Measurements from ENCODE around the gene TRAPPC12.
A peak's percentile ranks its signal among the peaks of the same experiment; 100 is the strongest.
"Not testable (repeated sequence)": the region's sequence is repeated elsewhere in the genome, so short reads cannot be mapped to it uniquely, and the experiment has no call there.

The TRAPPC12 gene

DNA sequence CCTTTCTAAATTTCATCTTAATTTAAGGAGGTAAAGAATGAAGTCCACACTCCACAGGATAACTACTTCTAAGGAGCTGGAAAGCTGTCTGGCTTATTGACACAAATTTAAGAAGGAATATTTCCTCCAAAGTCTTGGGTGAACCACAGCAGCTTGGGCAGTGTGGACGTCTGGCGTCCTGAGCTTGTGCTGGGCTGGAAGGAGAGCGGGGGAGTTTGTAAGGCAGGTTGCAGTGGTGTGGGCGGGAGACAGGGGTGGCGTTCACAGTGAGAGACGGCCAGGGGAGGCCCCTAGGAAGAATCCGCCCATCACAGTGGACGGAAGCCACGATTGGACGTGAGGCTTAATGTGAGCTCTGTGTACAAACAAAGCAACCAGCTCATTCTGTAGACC lies 114.1 kb downstream of the TRAPPC12 start:
- H3K4me3 Mint-ChIP-seq: no peak overlapping the region
- peaks cover 3% of the 10 kb centered on the region for H3K4me1 Mint-ChIP-seq
- no peaks in the 10 kb centered on the region for H3K9me3 Mint-ChIP-seq
- no peak overlapping the region for H3K27ac Mint-ChIP-seq
- H3K36me3 Mint-ChIP-seq: peaks cover 12% of the 10 kb centered on the region
- H3K27me3 Mint-ChIP-seq: no peaks in the 10 kb centered on the region

DNA sequence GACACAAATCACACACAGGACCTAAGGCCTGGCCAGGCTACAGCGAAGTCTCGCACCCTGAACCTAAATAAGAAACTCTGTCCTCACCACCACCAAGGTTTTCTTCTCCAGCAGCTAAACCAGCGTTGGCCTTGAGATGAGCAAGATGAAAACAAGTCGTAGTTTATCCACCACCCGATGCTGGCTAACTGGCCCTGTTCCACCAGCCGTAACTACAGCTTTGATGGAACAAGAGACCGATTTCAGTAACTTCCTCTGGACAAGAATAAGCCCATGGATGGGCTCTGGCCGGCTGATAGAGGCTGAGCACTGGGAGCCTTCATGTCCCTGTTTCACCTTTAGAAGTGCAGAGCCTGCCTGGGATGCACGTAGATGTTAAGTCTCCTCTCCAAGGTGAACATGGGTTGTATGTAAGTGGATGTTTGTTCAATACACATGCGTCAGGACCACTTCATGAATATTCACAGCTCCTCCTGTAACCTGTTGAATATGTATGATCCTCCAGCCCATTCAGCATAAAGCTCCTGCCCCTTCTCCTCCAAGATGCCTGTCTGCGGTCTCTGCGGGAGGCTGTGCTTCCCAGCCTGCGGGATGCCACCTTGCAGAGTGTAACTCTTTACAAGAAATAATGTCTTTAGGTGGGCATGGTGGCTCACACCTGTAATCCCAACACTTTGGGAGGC lies 115.6 kb downstream of the TRAPPC12 start:
- Mint-ChIP-seq H3K27me3 (no peaks in the 10 kb centered on the region), H3K9me3 (no peaks in the 10 kb centered on the region), H3K36me3 (peaks cover 13% of the 10 kb centered on the region), H3K27ac (no peak overlapping the region), H3K4me1 (no peaks in the 10 kb centered on the region), H3K4me3 (no peak overlapping the region)

DNA sequence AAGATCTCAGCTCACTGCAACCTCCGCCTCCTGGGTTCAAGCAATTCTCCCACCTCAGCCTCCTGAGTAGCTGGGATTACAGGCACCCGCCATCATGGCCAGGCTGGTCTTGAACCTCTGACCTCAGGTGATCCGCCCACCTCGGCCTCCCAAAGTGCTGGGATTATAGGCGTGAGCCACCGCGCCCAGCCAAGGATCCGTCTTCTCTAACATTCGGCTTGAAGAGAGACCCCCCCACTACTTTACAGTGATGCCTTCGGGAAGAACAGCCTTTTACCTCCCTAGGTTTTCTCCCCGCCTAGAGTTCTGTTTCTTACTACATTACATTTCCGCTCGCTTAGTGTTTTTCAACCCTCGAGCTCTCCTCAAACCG lies 117.2 kb downstream of the TRAPPC12 start:
- H3K4me1 Mint-ChIP-seq, H3K4me3 Mint-ChIP-seq, H3K27ac Mint-ChIP-seq, H3K27me3 Mint-ChIP-seq, H3K9me3 Mint-ChIP-seq: not testable (repeated sequence)
- H3K36me3 Mint-ChIP-seq: peaks cover 16% of the 10 kb centered on the region

DNA sequence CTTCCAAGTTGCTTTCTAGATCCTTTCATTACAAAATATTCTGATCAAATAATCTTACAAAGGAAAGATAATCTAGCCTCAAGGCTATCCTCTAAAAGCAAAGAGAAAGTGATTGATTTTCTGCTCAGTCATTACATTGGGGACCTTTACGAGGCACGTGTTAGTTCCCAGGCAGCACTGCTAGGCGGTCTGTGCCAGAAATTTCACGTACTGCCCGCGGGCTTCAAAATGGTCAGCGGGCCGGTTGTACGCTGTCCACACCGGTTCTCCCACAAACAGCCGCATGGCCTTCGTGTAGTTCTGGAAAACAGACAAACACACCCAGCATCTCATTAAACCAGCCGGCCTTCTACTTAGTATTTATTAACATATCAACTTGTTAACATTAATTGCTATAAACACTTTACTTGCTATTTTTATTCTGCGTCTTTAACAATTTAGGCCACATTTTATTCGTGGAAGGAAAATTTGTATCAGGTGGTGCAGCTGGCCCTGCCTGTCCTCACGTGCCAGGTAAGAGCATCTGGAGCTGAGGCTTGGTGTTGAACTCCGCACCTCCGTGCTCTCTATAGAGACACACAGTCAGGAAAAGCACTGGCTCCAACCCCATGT lies 119.4 kb downstream of the TRAPPC12 start:
- no peaks in the 10 kb centered on the region for H3K9me3 Mint-ChIP-seq
- peaks cover 16% of the 10 kb centered on the region for H3K36me3 Mint-ChIP-seq
- H3K4me3 Mint-ChIP-seq: no peak overlapping the region
- H3K27ac Mint-ChIP-seq: no peak overlapping the region
- H3K4me1 Mint-ChIP-seq: no peaks in the 10 kb centered on the region
- H3K27me3 Mint-ChIP-seq: no peaks in the 10 kb centered on the region

DNA sequence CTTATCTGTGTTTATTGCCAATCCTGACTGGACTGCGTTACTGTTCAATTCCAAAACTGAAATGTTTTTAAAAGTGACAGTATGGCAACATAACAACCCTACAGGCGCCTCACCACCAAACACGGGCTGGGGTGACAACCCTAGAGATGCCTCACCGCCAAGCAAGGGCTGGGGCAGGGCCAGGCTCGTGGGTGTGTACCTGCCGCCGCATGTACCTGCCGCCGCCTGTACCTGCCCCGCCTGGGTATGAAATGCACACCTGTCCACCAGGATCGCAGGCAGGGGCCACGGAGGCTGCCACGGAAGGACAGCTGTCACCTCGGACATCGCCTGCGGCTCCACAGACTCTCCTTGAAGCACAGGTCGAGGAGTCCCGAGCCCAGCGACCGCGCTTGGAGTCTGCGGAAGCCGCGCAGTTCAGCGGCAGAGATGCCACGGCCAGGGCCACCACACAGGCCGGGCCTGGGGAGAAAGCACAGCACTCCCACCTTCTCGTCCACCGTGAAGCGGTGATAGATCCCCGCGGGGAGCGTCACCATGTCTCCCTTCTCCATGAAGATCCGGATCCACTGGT lies 120.9 kb downstream of the TRAPPC12 start:
- Mint-ChIP-seq H3K4me3 (no peak overlapping the region), H3K36me3 (peaks cover 18% of the 10 kb centered on the region)

DNA sequence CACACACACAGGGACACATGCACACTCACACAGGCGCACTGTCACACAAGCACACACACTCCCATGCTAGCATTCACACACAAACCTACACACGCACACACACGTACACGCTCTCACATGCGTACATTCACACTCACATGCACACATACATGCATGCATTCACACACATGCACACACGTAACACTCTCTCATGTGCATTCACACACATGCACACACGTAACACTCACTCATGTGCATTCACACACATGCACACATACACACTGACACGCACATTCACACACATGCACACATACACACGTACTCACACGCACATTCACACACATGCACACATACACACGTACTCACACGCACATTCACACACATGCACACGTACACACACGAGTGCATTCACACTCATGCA lies 123.6 kb downstream of the TRAPPC12 start:
- H3K4me1 Mint-ChIP-seq: peaks cover 21% of the 10 kb centered on the region
- H3K4me3 Mint-ChIP-seq: no peak overlapping the region
- H3K9me3 Mint-ChIP-seq: no peaks in the 10 kb centered on the region
- H3K27ac Mint-ChIP-seq: no peak overlapping the region
- H3K36me3 Mint-ChIP-seq: peaks cover 24% of the 10 kb centered on the region
- H3K27me3 Mint-ChIP-seq: no peaks in the 10 kb centered on the region

More for the DNA sequence above, 120.9 kb downstream of the TRAPPC12 start:
- no peaks in the 10 kb centered on the region for H3K27me3 Mint-ChIP-seq
- peaks cover 5% of the 10 kb centered on the region for H3K4me1 Mint-ChIP-seq
- H3K9me3 Mint-ChIP-seq: no peaks in the 10 kb centered on the region
- H3K27ac Mint-ChIP-seq: no peak overlapping the region

DNA sequence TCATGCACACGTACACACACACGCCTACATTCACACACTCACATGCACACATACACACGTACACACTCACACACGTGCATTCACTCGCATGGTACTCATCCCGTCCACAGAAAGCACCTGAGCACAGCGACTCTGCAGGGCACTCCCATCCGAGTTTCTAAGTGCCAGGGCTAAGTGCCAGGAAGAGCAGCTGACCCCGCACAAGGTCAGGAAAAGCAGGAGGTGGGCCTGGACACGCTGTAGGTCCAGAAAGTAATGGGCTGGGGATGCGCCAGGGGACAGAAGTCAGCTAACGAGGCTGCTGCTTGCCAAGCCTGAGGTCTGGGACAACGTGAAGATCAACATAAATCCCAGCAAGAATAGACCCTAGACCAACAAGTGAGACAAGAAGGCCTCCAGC lies 124.0 kb downstream of the TRAPPC12 start:
- no peaks in the 10 kb centered on the region for H3K9me3 Mint-ChIP-seq
- H3K36me3 Mint-ChIP-seq: peaks cover 24% of the 10 kb centered on the region
- no peak overlapping the region for H3K27ac Mint-ChIP-seq
- peaks cover 24% of the 10 kb centered on the region for H3K4me1 Mint-ChIP-seq
- no peaks in the 10 kb centered on the region for H3K27me3 Mint-ChIP-seq
- H3K4me3 Mint-ChIP-seq: no peak overlapping the region

DNA sequence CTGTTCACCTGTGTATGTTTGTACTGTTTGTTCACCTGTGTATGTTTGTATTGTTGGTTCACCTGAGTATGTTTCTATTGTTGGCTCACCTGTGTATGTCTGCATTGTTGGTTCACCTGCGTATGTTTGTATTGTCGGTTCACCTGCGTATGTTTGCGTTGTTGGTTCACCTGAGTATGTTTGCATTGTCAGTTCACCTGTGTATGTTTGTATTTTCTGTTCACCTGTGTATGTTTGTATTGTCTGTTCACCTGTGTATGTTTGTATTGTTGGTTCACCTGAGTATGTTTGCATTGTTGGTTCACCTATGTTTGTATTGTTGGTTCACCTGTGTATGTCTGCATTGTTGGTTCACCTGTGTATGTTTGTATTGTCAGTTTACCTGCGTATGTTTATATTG lies 125.2 kb downstream of the TRAPPC12 start:
- H3K9me3 Mint-ChIP-seq: no peaks in the 10 kb centered on the region
- no peak overlapping the region for H3K27ac Mint-ChIP-seq
- peaks cover 25% of the 10 kb centered on the region for H3K4me1 Mint-ChIP-seq
- no peak overlapping the region for H3K4me3 Mint-ChIP-seq
- H3K27me3 Mint-ChIP-seq: no peaks in the 10 kb centered on the region
- peaks cover 28% of the 10 kb centered on the region for H3K36me3 Mint-ChIP-seq

DNA sequence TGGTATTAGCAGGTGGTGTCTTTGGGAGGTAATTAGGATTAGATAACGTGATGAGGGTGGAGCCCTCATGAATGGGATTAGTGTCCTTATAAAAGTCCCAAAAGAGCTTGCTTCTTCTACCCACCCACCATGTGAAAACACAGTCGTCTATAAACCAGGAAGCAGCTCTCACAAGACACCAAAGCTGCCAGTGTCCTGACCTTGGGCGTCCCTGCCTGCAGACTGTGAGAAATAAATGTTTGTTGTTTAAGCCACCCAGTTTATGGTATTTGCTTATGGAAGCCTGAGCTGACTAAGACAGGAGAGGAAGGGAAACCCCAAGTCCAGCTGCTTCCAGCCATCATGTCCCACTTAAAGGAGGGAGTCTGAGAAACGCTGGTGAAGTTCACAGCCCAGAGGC lies 126.3 kb downstream of the TRAPPC12 start:
- Mint-ChIP-seq H3K4me1 (peaks cover 27% of the 10 kb centered on the region), H3K4me3 (no peak overlapping the region), H3K36me3 (peaks cover 31% of the 10 kb centered on the region), H3K27ac (peak overlapping the region; percentile 24), H3K9me3 (no peaks in the 10 kb centered on the region), H3K27me3 (no peaks in the 10 kb centered on the region)

DNA sequence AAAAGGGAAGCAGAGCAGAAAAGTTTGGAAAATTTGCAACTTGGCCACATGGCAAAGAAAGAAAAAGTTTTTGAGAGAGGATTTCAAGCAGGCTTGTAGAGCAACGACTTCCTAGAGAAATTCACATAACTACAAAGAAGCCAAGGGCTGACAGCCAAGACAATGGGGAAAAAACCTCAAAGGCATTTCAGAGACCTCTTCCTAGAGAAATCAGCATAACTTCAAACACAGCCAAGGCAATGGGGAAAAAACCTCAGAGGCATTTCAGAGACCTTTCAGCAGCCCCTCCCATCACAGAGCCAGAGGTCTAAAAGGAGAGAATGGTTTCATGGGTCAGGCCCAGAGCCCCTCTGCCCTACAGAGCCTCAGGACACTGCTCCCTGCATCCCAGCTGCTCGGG lies 132.6 kb downstream of the TRAPPC12 start:
- H3K9me3 Mint-ChIP-seq: peaks cover 10% of the 10 kb centered on the region
- peaks cover 45% of the 10 kb centered on the region for H3K4me1 Mint-ChIP-seq
- H3K27ac Mint-ChIP-seq: no peak overlapping the region
- no peak overlapping the region for H3K4me3 Mint-ChIP-seq
- no peaks in the 10 kb centered on the region for H3K27me3 Mint-ChIP-seq
- H3K36me3 Mint-ChIP-seq: peaks cover 60% of the 10 kb centered on the region

DNA sequence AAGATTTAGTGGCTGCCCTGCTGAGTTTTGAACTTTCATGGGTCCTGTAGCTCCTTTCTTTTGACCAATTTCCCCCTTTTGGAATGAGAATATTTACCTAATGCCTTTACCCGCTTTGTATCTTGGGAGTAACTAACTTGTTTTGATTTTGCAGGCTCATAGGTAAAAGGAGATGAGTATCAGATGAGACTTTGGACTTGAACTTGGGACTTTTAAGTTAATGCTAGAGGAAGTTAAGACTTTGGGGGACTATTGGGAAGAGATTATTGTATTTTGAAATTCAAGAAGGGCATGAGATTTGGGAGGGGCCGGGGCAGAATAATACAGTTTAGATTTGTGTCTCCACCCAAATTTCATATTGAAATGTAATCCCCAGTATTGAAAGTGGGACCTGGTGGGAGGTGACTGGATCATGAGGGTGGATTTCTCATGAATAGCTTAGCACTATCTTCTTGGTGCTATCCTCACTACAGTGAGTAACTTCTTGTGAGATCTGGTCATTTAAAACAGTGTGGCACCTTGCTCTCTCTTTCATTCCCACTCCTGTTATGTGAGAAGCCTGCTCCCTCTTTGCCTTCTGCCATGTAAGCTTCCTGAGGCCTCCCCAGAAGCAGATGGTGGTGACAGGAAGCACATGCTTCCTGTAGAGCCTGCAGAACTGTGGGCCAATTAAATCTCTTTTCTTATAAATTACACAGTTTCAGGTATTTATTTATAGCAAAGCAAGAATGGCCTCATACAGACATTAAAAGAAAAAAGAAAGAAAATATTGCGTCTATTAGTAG lies 133.7 kb downstream of the TRAPPC12 start:
- H3K36me3 Mint-ChIP-seq: peaks cover 51% of the 10 kb centered on the region
- H3K4me3 Mint-ChIP-seq: no peak overlapping the region
- peak overlapping the region; percentile 4 for H3K27ac Mint-ChIP-seq
- H3K27me3 Mint-ChIP-seq: no peaks in the 10 kb centered on the region
- peaks cover 48% of the 10 kb centered on the region for H3K4me1 Mint-ChIP-seq
- peaks cover 10% of the 10 kb centered on the region for H3K9me3 Mint-ChIP-seq

DNA sequence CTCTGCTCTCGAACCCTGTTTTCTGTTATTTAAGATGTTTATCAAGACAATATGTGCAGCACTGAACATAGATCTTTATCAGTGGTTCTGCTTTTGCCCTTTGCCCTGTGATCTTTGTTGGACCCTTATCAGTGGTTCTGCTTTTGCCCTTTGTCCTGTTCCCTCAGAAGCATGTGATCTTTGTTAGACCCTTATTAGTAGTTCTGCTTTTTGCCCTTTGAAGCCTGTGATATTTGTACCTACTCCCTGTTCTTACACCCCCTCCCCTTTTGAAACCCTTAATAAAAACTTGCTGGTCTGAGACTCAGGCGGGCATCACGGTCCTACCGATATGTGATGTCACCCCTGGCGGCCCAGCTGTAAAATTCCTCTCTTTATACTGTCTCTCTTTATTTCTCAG lies 135.9 kb downstream of the TRAPPC12 start:
- peak overlapping the region; percentile 14 for H3K27ac Mint-ChIP-seq
- H3K36me3 Mint-ChIP-seq: peaks cover 40% of the 10 kb centered on the region
- H3K4me1 Mint-ChIP-seq: peaks cover 51% of the 10 kb centered on the region
- H3K27me3 Mint-ChIP-seq, H3K4me3 Mint-ChIP-seq, H3K9me3 Mint-ChIP-seq: not testable (repeated sequence)

DNA sequence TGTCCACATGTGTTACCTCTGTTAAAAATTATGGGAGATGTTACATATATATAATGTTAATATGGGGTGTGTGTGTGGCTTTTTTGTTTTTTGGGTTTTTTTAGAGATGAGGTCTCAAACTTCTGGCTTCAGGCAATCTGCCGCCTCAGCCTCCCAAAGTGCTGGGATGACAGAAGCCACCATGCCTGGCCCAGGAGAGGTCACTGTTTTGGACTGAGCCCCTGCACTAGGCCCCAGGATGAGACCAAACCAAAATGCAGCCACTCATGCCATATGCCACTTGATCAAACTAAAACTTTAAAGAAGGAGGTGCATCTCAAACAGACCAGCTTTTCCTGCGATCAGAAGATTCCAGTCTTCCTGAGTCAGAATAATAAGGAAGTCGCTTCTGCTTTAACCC lies 137.3 kb downstream of the TRAPPC12 start:
- H3K4me1 Mint-ChIP-seq: peaks cover 54% of the 10 kb centered on the region
- H3K4me3 Mint-ChIP-seq: no peak overlapping the region
- peaks cover 5% of the 10 kb centered on the region for H3K9me3 Mint-ChIP-seq
- no peaks in the 10 kb centered on the region for H3K27me3 Mint-ChIP-seq
- H3K27ac Mint-ChIP-seq: no peak overlapping the region
- peaks cover 29% of the 10 kb centered on the region for H3K36me3 Mint-ChIP-seq

DNA sequence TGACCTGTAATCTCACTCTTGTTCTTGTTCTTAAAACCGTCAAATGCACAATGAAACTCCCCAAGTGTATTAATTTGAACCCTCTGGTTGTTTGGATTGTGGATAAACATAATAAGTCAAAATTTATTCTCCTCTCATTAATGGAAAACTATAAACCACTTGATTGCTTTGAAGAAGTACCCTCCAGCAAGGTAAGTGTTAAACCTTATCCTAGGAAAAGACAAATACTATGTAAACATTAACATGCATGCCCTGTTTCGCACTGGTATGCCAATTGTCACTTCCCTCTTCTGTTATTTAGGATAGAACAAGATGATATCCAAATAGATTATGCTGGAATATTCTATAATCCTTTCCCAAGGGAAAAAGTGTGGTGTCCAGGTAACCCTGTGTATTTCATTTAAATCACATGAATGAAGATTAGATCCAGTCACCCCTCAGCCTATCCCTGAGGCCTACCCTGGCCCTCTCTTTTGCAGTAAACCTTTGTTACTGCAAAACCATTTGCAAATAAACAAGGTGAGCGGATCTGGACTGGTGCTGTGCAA lies 138.5 kb downstream of the TRAPPC12 start:
- peaks cover 24% of the 10 kb centered on the region for H3K36me3 Mint-ChIP-seq
- H3K4me1 Mint-ChIP-seq: peaks cover 55% of the 10 kb centered on the region
- H3K9me3 Mint-ChIP-seq: peaks cover 5% of the 10 kb centered on the region
- H3K27ac Mint-ChIP-seq: peak overlapping the region; percentile 46
- peak overlapping the region; percentile 96 for H3K4me3 Mint-ChIP-seq
- no peaks in the 10 kb centered on the region for H3K27me3 Mint-ChIP-seq

DNA sequence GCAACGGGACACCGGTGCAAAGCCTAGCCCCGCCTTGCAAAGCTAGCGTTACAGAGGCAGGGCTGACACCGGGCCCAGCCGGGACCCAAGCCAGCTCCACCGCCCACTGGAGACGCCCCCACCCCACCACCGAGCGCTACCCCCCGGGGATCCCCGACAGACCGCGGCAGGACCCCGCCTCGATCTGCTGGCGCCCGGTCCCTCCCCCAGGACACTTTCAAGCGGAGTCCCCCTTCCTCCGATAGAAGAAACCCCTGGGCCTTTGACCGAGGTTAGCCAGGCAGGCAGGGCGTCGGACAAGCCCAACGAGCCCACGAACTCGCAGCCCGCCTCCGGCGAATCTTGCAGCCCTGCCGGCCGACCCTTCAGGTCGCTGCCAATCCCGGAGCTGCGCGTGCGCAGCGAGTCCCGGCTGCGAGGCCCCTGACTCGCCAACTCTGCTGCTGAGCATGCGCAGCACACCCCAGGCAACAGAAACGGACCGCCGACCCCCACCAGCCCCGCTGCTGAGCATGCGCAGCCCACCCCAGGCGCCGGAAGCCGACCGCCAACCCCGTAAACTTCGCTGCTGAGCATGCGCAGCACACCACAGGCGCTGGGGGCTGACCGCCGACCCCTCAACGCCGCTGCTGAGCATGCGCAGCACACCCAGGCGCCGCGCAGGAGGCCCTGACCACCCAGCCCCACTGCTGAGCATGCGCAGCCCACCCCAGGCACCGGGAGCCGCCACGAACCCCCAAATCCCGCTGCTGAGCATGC lies 139.2 kb downstream of the TRAPPC12 start:
- Mint-ChIP-seq H3K27ac (peak overlapping the region; percentile 93), H3K4me1 (peaks cover 48% of the 10 kb centered on the region), H3K4me3 (peak overlapping the region; percentile 96), H3K9me3 (peaks cover 5% of the 10 kb centered on the region), H3K27me3 (no peaks in the 10 kb centered on the region), H3K36me3 (peaks cover 18% of the 10 kb centered on the region)
